Coronary artery (tissue), 2 donors: Measurements from ENCODE around the gene CACNA2D2.

Experiments used
- DNase-seq: peaks from one replicate; pipeline ENCODE4 v3.0.0-alpha.2; 2017; ENCODE audit warnings: low spot score
- H3K27ac ChIP-seq, 2 donors: fragments of 200-600 bp; sonication (generic); one replicate each; pipeline ENCODE4 v1.5.1; 2016 to 2019
- H3K4me3 ChIP-seq: fragments of 200-600 bp; sonication (generic); 2 replicates; pipeline ENCODE4 v1.5.1; 2016; ENCODE audit warnings: mild to moderate bottlenecking, moderate library complexity
- TF ChIP-seq, protein P1 (sequence below): fragments of 200-600 bp; sonication (generic); IDR thresholded peaks from one replicate; pipeline ENCODE4 v1.5.1; 2019; ENCODE audit warnings: antibody characterized with exemption

Gene CACNA2D2

GRCh38 chr3:50474717-50475116 lies 28.7 kb downstream of the CACNA2D2 start:
- TF ChIP-seq, protein P1, sequence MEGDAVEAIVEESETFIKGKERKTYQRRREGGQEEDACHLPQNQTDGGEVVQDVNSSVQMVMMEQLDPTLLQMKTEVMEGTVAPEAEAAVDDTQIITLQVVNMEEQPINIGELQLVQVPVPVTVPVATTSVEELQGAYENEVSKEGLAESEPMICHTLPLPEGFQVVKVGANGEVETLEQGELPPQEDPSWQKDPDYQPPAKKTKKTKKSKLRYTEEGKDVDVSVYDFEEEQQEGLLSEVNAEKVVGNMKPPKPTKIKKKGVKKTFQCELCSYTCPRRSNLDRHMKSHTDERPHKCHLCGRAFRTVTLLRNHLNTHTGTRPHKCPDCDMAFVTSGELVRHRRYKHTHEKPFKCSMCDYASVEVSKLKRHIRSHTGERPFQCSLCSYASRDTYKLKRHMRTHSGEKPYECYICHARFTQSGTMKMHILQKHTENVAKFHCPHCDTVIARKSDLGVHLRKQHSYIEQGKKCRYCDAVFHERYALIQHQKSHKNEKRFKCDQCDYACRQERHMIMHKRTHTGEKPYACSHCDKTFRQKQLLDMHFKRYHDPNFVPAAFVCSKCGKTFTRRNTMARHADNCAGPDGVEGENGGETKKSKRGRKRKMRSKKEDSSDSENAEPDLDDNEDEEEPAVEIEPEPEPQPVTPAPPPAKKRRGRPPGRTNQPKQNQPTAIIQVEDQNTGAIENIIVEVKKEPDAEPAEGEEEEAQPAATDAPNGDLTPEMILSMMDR, result no peak
- H3K4me3 ChIP-seq, result no peak overlapping the region
- DNase-seq, result no peak
- peak overlapping the region in 1 of 2 donors; percentile 56 for H3K27ac ChIP-seq

- no peak overlapping the region for H3K27ac ChIP-seq
- DNase-seq, result no peak
- no peak overlapping the region for H3K4me3 ChIP-seq
- TF ChIP-seq, protein P1, result no peak
Measured at GRCh38 chr3:50473768-50474167, 29.7 kb downstream of the CACNA2D2 start.

DNA sequence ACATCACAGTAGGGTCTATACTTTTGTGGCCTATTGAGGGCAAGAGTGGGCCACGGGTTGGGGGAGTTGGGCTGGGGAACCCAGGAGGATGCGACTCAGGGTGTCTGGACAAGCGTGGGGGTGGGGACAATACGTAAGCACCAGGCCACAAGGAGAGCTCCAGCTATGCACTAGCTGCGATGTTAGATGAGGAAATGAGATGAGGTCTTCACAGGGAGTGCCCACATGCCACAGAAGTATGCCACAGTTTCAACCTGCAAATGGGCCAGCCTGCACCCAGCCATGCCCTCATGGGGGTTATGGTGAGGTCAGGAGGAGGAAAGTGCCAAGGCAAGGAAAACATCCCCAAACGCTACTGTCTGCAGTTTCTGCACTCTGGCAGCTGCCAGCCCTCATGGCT lies 30.5 kb downstream of the CACNA2D2 start:
- TF ChIP-seq, protein P1, result no peak
- no peak for DNase-seq

DNA sequence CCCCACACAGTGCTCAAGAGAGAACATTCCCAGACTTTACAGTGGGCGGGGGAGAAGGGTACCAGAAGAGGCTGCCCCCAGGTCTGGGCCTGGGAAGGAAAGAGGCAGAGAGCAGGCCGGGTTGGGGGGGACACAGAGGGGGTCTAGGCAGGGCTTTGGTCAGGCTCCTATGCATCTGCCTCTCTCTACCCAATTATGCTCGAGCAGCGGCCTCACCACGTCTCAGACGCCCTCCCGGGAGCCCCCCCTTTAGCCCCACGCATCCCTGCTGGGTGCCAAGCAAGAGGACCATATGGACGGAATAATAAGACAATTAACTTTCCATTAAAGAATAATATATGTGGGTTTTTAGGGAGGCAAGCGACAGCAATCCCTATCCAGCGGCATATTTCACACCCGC lies 32.8 kb downstream of the CACNA2D2 start:
- H3K27ac ChIP-seq, result no peak overlapping the region
- DNase-seq, result no peak

More for the DNA sequence above, 30.5 kb downstream of the CACNA2D2 start:
- no peak overlapping the region for H3K4me3 ChIP-seq
- no peak overlapping the region for H3K27ac ChIP-seq

DNA sequence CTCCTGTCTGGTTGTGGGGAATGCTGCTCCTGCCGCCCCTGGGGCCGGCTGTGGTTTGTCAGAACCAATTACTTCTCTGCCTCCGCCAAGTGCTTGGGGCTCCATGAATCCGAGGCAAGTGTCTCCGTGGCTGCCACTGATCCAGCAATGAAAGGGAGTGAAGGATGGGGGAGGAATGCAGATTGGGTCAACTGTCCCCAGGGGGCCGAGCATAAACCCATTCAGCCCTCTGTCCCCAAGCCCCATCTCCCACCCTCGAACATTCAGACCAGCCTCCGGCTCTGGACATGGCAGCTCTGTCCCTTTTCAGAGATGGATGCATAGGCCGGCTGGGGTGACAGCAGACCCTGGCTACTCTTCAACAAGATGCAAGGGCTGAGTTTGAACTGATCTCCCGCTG lies 35.5 kb downstream of the CACNA2D2 start:
- no peak overlapping the region for H3K27ac ChIP-seq
- no peak overlapping the region for H3K4me3 ChIP-seq
- TF ChIP-seq, protein P1, result no peak
- no peak for DNase-seq

More for the DNA sequence above, 32.8 kb downstream of the CACNA2D2 start:
- no peak overlapping the region for H3K4me3 ChIP-seq
- TF ChIP-seq, protein P1, result no peak

DNA sequence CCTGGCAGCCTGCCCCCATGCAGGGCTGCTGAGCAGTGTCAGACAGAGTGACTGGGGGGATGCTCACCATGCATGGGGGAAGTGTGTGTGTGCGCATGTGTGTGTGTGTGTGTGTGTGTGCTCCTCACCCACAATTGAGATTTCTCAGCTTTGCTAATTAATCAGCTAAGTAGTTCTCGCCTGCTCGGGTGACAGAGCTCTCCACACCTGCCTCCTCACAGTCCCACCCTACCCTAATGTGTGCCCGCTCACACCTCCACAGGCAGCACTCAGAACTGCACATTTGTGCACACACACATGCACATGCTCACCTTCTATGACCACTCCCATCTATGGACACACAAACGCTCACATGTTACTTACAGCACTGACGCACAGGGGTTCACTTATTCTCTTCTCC lies 37.3 kb downstream of the CACNA2D2 start:
- no peak for DNase-seq
- Histone ChIP-seq H3K4me3 (no peak overlapping the region), H3K27ac (no peak overlapping the region)
- TF ChIP-seq, protein P1, result no peak

- DNase-seq, result no peak
- Histone ChIP-seq H3K4me3 (no peak overlapping the region), H3K27ac (no peak overlapping the region)
- TF ChIP-seq, protein P1, result no peak
Measured at GRCh38 chr3:50464569-50464968, 38.9 kb downstream of the CACNA2D2 start.
